HS-5 (cell line): ENCODE data around the gene PGP.

Experiments
- DNase-seq: peaks from one replicate; pipeline ENCODE4 v3.0.0-alpha.2; 2012; ENCODE audit warnings: low read depth

The PGP gene

DNA sequence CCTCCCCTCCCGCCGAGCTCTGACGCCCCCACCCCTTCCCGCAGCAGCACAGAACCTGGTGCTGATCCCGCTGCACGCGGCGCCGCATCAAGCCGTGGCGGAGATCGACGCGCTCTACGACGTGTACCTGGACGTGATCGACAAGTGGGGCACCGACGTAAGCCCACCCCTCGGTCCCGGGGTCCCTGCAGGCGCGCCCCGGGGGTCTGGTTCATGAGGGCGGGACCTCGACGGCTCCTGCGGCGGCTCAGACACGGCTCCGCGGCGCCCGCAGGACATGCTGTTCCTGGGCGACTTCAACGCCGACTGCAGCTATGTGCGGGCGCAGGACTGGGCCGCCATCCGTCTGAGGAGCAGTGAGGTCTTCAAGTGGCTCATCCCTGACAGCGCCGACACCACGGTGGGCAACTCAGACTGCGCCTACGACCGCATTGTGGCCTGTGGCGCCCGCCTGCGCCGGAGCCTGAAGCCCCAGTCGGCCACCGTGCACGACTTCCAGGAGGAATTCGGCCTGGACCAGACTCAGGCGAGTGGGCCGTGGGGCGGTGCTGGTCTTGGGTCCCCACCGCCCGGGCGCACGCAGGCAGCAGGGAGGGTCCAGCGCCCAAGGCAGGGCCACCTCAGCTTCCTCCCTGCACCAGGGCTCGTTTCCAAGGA is 23.0 kb upstream of the PGP start:
- DNase-seq = no peak

DNA sequence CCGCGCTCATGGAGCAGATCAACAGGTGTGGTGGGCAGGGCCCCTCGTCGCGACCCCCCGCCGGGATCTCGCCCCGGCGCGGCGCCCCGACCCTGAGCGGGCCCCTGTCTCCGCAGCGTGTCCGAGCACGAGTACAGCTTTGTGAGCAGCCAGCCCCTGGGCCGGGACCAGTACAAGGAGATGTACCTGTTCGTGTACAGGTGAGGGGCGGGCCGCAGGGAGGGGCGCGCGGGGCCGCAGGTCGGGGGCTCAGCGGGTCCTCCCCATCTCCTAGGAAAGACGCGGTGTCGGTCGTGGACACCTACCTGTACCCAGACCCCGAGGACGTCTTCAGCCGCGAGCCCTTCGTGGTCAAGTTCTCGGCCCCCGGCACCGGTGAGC is 22.5 kb upstream of the PGP start:
- no peak for DNase-seq

DNA sequence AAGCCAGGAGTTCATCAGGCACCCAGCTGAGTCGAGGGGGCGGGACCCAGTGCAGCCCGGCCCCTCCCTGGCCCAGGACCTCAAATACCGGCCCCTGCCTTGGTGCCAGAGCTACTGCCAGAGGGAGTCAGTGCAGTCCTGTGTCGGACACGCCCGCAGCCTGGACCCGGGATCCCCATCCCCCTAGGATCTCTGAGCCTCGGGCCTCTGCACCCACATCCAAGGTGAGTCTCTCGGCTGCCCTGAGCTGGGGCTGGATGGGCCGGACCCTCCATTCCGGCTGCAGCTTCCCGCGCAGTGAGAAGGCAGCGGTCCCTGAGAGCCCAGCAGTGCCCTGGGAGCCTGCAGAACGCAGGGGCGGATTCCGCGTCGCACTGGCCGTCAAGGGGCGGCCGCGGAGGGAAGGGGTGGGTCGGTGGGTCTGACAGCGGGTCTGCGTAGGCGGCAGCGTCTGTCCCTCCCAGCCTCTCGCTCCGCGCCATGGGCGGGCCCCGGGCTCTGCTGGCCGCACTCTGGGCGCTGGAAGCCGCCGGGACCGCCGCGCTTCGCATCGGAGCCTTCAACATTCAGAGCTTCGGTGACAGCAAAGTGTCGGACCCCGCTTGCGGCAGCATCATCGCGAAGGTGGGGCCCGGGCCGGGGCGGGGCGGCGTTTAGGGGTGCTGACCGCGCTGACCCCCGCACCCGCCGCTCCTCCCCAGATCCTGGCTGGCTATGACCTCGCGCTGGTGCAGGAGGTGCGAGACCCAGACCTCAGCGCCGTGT is 21.9 kb upstream of the PGP start, which contains the start of gene DNASE1L2:
DNASE1L2 (plus strand) TSS at position 108 of the 765 bp plus-strand sequence; CDS start at position 481, 373 bp downstream.
- no peak for DNase-seq

DNA sequence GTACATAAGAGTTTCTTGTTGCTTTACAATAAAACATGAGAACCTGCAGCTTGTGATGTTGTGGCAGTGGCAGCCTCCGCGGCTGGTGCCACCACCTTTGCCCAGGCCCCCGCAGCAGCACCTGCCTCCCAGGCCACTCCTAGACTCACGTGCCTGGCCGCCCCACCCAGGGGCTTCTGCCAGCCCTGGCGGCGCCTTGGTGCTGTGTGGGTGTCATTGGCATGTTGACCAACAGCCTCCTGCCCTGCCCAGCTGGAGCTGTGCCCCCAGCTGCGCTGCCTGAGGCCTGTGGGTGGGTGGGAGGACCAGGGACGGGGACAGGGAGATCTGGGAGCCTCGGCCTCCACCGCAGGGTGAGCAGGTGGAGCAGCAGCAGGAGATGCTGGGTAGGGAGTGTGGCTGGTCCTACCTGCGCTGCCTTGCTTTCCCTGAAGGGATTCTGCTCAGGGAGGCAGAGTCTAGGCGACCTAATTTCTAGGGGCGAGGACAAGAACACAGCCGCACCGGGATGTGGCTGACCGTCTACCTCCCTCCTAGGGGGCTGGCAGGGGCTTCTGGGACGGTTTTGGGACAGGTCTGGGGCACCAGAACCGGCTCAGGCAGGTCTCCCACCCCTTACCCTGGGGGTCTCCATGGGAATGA is 21.2 kb upstream of the PGP start:
- DNase-seq = no peak

DNA sequence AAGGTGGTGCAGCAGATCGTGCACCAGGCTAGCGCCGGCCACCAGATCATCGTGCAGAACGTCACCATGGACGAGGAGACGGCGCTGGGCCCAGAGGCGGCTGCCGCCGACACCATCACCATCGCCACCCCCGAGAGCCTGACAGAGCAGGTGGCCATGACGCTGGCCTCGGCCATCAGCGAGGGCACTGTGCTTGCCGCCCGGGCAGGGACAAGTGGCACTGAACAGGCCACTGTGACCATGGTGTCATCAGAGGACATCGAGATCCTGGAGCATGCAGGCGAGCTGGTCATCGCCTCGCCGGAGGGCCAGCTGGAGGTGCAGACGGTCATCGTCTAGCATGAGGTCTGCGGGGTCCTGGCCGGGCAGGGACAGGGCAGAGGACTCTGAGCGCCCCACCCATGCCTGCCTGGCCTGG is 20.6 kb upstream of the PGP start:
- no peak for DNase-seq

DNA sequence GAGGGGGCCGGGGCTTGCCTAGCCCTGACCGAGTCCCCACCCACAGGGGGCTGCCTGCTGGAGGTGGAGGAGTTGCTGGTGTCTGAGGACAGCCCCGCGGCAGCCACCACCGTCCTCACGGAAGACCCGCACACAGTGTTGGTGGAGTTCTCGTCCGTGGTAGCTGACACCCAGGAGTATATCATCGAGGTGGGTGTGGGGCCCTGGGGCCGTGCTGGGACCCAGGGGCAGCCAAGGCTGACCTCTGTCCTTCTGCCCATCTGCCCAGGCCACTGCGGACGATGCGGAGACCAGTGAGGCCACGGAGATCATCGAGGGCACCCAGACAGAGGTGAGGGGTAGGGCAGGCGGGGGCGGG is 20.2 kb upstream of the PGP start:
- DNase-seq = no peak

DNA sequence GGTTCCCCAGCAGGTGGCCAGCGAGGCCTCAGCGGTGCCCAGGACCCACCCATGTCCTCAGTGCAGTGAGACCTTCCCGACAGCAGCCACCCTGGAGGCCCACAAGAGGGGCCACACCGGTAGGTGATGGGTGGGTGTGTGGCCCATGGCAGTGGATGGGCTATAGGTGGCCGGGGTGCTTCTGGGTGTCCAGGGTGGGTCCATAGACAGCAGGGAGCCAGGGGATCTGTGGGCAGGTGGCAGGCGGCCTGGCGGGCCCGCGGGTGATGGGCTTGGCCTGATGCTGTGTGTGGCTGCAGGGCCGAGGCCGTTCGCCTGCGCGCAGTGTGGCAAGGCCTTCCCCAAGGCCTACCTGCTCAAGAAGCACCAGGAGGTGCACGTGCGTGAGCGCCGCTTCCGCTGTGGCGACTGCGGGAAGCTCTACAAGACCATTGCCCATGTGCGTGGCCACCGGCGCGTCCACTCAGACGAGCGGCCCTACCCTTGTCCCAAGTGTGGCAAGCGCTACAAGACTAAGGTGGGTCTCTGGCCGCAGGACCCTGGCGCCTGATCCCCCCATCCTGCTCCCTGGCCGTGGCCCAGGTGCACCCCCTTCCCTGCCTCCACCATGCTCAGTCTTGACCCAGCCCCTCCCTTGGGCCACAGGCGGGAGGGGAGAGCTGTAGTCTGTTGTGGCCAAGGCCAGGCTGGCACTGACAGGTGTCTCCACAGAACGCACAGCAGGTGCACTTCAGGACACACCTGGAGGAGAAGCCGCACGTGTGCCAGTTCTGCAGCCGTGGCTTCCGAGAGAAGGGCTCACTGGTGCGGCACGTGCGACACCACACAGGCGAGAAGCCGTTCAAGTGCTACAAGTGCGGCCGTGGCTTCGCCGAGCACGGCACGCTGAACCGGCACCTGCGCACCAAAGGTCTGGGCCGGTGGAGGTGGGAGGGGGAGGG is 19.5 kb upstream of the PGP start:
- DNase-seq = no peak

DNA sequence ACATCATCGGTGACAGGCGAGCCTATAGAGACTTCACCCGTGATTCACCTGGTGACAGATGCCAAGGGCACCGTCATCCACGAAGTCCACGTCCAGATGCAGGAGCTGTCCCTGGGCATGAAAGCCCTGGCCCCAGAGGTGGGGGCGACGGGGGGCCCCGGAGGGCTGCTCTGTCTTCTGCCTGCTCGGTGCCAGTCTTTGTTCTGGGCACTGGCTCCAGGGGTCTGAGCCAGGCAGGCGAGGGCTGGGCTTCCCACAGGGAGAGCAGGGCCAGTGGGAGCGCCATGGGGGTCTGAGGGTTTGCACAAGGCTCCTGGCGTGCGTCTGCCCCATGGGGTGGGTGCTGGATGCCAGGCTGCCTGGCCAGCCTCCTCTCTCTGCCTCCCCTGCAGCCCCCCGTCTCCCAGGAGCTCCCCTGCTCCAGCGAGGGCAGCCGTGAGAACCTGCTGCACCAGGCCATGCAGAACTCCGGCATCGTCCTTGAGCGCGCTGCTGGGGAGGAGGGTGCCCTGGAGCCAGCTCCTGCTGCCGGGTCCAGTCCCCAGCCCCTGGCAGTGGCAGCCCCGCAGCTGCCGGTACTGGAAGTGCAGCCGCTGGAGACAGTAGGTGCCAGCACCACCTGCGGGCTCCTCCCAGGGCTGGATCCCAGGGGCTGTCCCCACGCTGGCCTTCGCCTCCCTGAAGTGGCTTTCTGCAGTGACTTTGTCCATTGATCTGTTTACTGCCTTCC is 18.6 kb upstream of the PGP start:
- no peak for DNase-seq

DNA sequence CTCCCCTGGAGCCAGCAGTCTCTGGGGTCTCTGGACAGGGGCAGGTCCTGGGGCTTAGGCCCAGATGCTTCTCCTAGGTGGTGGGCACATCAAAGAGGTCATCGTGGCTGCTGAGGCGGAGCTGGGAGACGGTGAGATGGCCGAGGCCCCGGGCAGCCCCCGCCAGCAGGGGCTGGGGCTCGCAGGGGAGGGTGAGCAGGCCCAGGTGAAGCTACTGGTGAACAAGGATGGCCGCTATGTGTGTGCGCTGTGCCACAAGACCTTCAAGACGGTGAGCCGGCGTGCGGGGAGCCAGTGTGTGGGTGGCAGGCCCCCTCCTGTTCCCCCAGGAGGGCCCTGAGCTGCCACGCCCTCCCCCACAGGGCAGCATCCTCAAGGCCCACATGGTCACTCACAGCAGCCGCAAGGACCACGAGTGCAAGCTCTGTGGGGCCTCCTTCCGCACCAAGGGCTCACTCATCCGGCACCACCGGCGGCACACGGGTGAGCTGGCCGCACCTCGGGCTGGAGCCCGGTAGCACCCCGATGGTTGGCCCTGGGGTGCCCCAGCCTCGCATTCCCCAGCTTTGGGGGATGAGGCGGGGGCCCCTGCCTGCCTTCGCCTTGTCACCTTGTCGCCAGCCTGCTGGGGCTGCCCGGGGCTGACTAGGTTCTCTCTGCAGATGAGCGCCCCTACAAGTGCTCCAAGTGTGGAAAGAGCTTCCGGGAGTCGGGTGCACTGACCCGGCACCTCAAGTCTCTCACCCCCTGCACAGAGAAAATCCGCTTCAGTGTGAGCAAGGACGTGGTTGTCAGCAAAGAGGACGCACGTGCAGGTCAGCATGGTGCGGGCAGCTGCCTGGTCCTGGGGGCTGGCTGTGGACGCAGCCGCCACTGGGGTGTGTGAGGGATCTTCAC is 17.7 kb upstream of the PGP start:
- DNase-seq = no peak

DNA sequence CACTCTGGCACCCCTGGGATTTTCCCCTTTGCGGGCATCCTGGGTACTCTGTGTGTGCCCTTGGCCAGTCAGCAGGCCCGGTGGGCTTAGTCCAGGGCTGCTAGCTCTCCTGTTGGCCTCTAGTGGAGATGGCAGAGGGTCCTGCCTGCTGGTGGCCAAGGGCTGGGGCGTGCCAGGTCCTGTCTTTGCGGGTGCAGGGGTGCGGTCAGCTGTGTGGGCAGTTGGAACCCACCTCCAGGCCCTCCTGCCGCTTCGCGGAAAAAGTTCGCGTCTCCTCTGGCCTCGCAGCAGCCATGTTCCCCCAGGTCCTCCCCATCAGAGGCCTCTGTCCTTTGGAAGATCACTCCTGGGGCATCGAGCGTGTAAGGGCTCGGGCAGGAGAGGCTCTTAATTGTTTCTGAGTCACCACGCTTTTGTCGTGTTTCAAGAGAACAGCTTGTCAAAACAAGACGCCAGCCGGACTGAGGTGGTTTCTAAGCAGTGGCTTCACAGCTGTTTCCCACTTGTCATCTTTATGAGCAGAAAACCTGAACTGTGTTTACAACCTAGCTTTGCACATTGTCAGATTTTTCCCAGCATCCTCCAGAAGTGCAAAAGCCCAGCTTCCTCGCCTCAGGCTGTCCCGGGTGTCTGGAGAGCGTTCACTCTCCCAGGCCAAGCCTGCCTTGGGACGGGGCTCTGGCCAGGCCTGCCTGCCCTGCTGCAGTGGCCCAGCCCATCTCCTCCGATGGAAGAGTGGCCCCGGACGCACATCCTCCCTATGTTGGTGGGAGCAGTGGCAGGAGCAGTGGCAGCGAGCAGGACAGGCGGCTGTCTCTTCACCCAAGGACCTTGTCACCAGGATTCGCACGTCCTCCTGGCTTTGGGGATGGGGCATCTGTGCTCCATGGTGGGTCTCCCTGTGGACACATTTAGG is 16.6 kb upstream of the PGP start:
- DNase-seq = no peak

DNA sequence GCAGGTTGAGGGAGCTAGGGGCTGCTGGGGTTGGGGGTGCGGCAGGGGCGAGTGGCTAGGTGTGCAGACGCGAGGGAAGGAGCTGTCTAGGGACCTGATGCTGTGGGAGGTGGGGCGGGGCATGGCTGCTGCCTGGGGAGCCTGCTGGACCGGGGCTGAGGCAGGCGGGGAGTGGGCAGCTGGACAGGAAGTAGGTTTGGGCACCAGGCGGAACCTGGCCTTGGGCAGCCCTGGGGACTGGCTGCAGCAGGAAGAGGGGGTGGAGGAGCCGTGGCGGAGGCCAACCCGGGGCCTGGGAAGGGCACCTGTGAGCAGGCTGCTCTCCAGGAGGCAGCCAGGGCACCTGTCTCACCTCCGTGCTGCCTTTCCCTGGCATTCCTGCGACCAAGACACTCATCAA is 15.7 kb upstream of the PGP start:
- no peak for DNase-seq

DNA sequence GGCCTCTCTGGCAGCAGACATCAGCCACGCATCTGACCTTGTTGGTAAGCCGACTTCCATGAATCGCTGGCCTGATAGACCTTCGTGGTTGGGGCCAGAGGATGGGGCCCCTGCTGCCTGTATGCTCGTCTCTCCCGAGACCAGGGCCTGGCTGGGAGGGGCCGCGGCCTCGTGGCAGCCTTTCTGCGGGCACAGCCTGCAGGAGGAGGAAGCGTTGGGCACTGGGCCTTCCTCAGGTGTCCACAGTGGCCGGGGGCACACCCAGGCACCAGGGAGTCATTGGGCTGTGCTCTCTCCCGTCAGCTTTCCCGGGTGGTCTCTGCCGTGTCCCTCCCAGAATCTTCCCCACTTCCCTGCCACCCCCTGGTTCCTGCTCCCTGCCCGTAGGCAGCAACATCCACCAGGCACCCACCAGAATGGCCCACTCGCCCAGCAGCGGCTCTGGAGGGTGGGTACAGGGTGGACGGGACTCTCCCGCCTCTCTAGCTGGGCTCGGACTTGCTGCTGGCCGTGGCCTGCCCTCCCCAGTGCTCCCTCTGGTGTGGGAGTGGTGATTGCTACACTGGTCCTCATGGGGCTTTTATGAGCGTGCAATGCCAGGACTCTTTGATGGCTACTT is 15.1 kb upstream of the PGP start:
- DNase-seq = no peak

DNA sequence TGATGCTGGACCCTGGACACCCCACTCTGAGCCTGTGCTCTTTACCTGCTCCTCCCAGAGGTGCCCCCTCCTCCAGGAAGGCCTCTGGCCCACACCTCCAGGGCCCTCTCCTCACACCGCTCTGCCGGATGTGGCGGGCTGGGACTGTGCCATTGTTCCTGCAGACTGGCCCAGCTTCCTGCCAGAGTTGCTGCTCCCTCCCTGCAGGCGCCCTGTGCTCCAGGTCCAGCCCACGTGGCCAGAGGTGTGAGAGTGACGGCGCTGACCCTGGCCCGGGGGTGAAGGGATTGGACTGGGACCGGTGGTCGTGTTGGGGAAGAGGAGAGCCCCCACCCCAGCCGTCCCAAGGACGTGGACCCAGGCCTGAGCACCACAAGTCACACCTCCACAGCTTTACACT is 14.5 kb upstream of the PGP start:
- no peak for DNase-seq

DNA sequence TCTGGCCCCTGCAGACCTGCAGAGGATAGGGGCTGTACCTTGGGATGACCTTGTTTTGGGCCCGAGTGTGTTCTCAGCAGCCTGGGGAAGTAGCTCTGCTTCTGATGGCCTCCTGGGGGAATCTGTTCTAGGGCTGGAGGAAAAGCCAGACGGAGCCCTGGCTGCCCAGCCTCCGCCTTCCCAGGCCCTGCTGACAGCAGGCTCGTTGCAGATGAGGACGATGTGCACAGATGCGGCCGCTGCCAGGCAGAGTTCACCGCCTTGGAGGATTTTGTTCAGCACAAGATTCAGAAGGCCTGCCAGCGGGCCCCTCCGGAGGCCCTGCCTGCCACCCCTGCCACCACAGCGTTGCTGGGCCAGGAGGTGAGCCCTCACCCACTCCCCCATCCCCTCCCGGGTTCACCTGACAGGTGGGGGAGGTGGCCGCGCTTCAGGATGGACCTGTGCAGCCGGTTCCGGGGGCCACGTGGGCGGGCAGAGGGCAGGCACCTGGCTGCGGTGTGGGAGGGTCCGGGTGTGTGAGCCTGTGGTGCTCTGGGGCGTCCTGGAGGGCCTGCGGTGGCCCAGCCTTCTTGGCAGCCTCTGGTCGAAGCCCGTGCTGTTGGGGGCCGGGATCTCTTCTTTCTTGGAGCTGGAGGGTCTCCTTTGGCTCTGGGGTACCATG is 13.7 kb upstream of the PGP start:
- no peak for DNase-seq

DNA sequence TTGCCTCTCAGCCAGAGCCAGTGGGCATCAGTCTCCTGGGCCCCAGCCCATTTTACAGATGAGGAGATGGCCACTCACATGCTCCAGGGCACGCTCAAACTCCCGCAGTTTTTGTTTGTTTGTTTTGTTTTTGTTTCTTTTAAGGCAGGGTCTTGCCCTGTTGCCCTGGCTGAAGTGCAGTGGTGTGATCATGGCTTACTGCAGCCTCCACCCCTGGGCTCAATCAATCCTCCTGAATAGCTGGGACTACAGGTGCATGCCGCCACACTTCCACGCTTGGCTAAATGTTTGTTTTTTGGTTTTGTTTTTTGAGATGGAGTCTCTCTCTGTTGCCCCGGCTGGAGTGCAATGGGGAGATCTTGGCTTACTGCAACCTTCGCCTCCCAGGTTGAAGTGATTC is 12.3 kb upstream of the PGP start:
- DNase-seq = no peak

DNA sequence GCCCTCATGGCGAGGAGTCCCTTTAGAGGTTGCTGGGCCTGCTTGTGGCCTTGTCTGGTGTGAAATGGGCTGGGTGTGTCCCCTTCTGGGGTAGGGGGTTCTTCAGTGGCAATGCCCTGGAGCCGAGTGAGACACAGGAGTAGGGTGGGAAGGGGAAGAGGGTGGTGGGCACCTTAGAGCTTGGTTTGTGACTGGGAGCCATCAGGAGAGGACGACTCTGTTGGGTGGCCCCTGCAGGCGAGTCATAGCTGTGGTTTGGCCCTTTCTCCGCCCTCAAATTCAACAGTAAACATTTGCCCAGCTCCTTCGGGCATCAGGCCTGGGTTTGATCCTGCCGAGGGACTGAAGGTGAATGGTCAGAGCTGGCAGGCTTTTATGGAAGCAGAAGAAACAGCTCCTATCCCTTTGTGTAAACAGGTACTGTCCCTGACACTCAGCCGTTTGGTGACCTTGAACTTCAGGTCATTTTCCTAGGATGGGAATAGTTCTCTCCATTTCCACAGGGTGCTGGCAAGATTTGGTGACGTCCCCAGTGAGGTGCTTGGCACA is 11.7 kb upstream of the PGP start:
- no peak for DNase-seq

DNA sequence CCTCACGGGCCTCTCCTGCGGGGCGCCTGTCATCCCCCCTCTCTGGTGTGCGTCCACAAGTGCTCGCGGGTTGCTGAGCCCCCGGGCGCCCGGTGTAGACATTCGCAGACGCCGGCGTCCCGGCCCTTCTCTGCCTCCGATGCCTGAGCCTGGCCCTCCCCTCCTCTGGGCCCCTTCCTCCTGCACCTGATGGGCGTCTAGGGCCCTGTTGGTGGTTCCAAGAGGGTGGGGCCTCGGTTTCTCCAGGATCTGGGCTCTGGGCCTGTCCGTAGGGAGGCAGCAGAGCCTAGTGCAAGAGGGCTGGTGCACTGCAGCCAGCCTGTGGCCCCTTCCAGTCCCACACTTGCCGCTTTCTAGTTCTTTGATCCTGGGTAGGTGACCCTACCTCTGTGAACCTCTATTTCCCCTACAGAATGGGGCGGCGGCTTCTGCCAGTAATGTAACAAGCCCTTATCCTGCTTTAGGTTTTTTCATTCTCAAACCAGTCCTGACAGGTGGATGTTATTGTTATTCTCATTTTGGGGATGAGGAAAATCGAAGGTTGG is 9.4 kb upstream of the PGP start:
- no peak for DNase-seq
